Measurements from ENCODE around the gene URB2. TPM values are rescaled to one million over a fixed set of nuclear protein-coding genes. Genes with fewer than 3 reads are reported as not detected.
"Not testable (repeated sequence)": the region's sequence is repeated elsewhere in the genome, so short reads cannot be mapped to it uniquely, and the experiment has no call there.

URB2 gene
- total and polyA plus RNA-seq, 2 donors: 3.7 to 7.5 TPM

- Histone ChIP-seq H3K36me3 (ENCODE audit: control insufficient read depth in 2 of 2, insufficient read depth in 2 of 2, low read length in 1 of 2) (no peaks in the 10 kb centered on the region), H3K9me3 (ENCODE audit: control insufficient read depth in 2 of 2, insufficient read depth in 1 of 2, low read length in 1 of 2) (no peaks in the 10 kb centered on the region), H3K27ac (ENCODE audit: low read depth in 1 of 2, low read length in 1 of 2) (no peak overlapping the region), H3K4me3 (ENCODE audit: low read length in 2 of 2) (no peak overlapping the region), H3K27me3 (ENCODE audit: control insufficient read depth in 2 of 2, insufficient read depth in 1 of 2, low read length in 1 of 2) (no peaks in the 10 kb centered on the region), H3K4me1 (ENCODE audit: control insufficient read depth in 2 of 2, insufficient read depth in 2 of 2, low read length in 2 of 2) (peaks cover 4 to 12% of the 10 kb centered on the region in 2 donors)
- no peak for DNase-seq (ENCODE audit: low read depth in 6 of 9, low spot score in 9 of 9)
- 99% methylated on average over 2 of the region's 2 CpGs for WGBS
Measured at GRCh38 chr1:229621663-229622062, 4.4 kb upstream of the URB2 start.

- H3K9me3 ChIP-seq (ENCODE audit: control insufficient read depth in 2 of 2, insufficient read depth in 1 of 2, low read length in 1 of 2); H3K27me3 ChIP-seq (ENCODE audit: control insufficient read depth in 2 of 2, insufficient read depth in 1 of 2, low read length in 1 of 2); H3K27ac ChIP-seq (ENCODE audit: low read depth in 1 of 2, low read length in 1 of 2); H3K36me3 ChIP-seq (ENCODE audit: control insufficient read depth in 2 of 2, insufficient read depth in 2 of 2, low read length in 1 of 2); H3K4me3 ChIP-seq (ENCODE audit: low read length in 2 of 2): not testable (repeated sequence)
- 92% methylated on average over 10 of the region's 10 CpGs for WGBS
- peaks cover 4 to 14% of the 10 kb centered on the region in 2 donors for H3K4me1 ChIP-seq (ENCODE audit: control insufficient read depth in 2 of 2, insufficient read depth in 2 of 2, low read length in 2 of 2)
- DNase-seq (ENCODE audit: low read depth in 6 of 9, low spot score in 9 of 9): peak in 4 of 9 donors; percentile 11 to 47 (median 14)
Measured at GRCh38 chr1:229622641-229623120, 3.4 kb upstream of the URB2 start.

- Histone ChIP-seq H3K36me3 (ENCODE audit: control insufficient read depth in 2 of 2, insufficient read depth in 2 of 2, low read length in 1 of 2) (no peaks in the 10 kb centered on the region), H3K27me3 (ENCODE audit: control insufficient read depth in 2 of 2, insufficient read depth in 1 of 2, low read length in 1 of 2) (no peaks in the 10 kb centered on the region), H3K4me1 (ENCODE audit: control insufficient read depth in 2 of 2, insufficient read depth in 2 of 2, low read length in 2 of 2) (peaks cover 4 to 14% of the 10 kb centered on the region in 2 donors), H3K27ac (ENCODE audit: low read depth in 1 of 2, low read length in 1 of 2) (no peak overlapping the region), H3K9me3 (ENCODE audit: control insufficient read depth in 2 of 2, insufficient read depth in 1 of 2, low read length in 1 of 2) (no peaks in the 10 kb centered on the region), H3K4me3 (ENCODE audit: low read length in 2 of 2) (no peak overlapping the region)
- WGBS: 98% methylated on average over 5 of the region's 5 CpGs
- no peak for DNase-seq (ENCODE audit: low read depth in 6 of 9, low spot score in 9 of 9)
Measured at GRCh38 chr1:229623225-229623624, 2.8 kb upstream of the URB2 start.

GRCh38 chr1:229623838-229624237 lies 2.2 kb upstream of the URB2 start:
- 98% methylated on average over 1 of the region's 1 CpG for WGBS
- Histone ChIP-seq H3K4me1 (ENCODE audit: control insufficient read depth in 2 of 2, insufficient read depth in 2 of 2, low read length in 2 of 2) (peaks cover 4 to 14% of the 10 kb centered on the region in 2 donors), H3K27me3 (ENCODE audit: control insufficient read depth in 2 of 2, insufficient read depth in 1 of 2, low read length in 1 of 2) (no peaks in the 10 kb centered on the region), H3K4me3 (ENCODE audit: low read length in 2 of 2) (no peak overlapping the region), H3K36me3 (ENCODE audit: control insufficient read depth in 2 of 2, insufficient read depth in 2 of 2, low read length in 1 of 2) (no peaks in the 10 kb centered on the region), H3K9me3 (ENCODE audit: control insufficient read depth in 2 of 2, insufficient read depth in 1 of 2, low read length in 1 of 2) (no peaks in the 10 kb centered on the region), H3K27ac (ENCODE audit: low read depth in 1 of 2, low read length in 1 of 2) (no peak overlapping the region)
- DNase-seq (ENCODE audit: low read depth in 6 of 9, low spot score in 9 of 9): no peak

GRCh38 chr1:229624521-229625070 lies 1.5 kb upstream of the URB2 start:
- Histone ChIP-seq H3K9me3 (ENCODE audit: control insufficient read depth in 2 of 2, insufficient read depth in 1 of 2, low read length in 1 of 2) (no peaks in the 10 kb centered on the region), H3K4me1 (ENCODE audit: control insufficient read depth in 2 of 2, insufficient read depth in 2 of 2, low read length in 2 of 2) (peaks cover 4 to 14% of the 10 kb centered on the region in 2 donors), H3K27me3 (ENCODE audit: control insufficient read depth in 2 of 2, insufficient read depth in 1 of 2, low read length in 1 of 2) (no peaks in the 10 kb centered on the region), H3K27ac (ENCODE audit: low read depth in 1 of 2, low read length in 1 of 2) (peak overlapping the region in 1 of 2 donors; percentile 28), H3K4me3 (ENCODE audit: low read length in 2 of 2) (peak overlapping the region; percentile 71 to 72), H3K36me3 (ENCODE audit: control insufficient read depth in 2 of 2, insufficient read depth in 2 of 2, low read length in 1 of 2) (peaks cover 0 to under 1% of the 10 kb centered on the region in 2 donors)
- no peak for DNase-seq (ENCODE audit: low read depth in 6 of 9, low spot score in 9 of 9)
- 72% methylated on average over 9 of the region's 9 CpGs for WGBS

GRCh38 chr1:229625071-229625914 lies 754 bp upstream of the URB2 start:
- WGBS: under 1% methylated on average over 85 of the region's 86 CpGs
- DNase-seq (ENCODE audit: low read depth in 6 of 9, low spot score in 9 of 9): peak; percentile 13 to 63 (median 33)

GRCh38 chr1:229627003-229627402 lies 956 bp downstream of the URB2 start:
- H3K4me3 ChIP-seq (ENCODE audit: low read length in 2 of 2): peak overlapping the region; percentile 71 to 79
- DNase-seq (ENCODE audit: low read depth in 6 of 9, low spot score in 9 of 9): peak in 1 of 9 donors; percentile 9
- H3K36me3 ChIP-seq (ENCODE audit: control insufficient read depth in 2 of 2, insufficient read depth in 2 of 2, low read length in 1 of 2): peaks cover 0 to 13% of the 10 kb centered on the region in 2 donors
- no peaks in the 10 kb centered on the region for H3K9me3 ChIP-seq (ENCODE audit: control insufficient read depth in 2 of 2, insufficient read depth in 1 of 2, low read length in 1 of 2)
- H3K27me3 ChIP-seq (ENCODE audit: control insufficient read depth in 2 of 2, insufficient read depth in 1 of 2, low read length in 1 of 2): no peaks in the 10 kb centered on the region
- peaks cover 4 to 14% of the 10 kb centered on the region in 2 donors for H3K4me1 ChIP-seq (ENCODE audit: control insufficient read depth in 2 of 2, insufficient read depth in 2 of 2, low read length in 2 of 2)
- 9% methylated on average over 4 of the region's 4 CpGs for WGBS
- peak overlapping the region in 1 of 2 donors; percentile 82 for H3K27ac ChIP-seq (ENCODE audit: low read depth in 1 of 2, low read length in 1 of 2)

More at GRCh38 chr1:229625071-229625914, 754 bp upstream of the URB2 start:
- H3K27ac ChIP-seq (ENCODE audit: low read depth in 1 of 2, low read length in 1 of 2): peak overlapping the region; percentile 28 to 75
- H3K9me3 ChIP-seq (ENCODE audit: control insufficient read depth in 2 of 2, insufficient read depth in 1 of 2, low read length in 1 of 2): no peaks in the 10 kb centered on the region
- H3K27me3 ChIP-seq (ENCODE audit: control insufficient read depth in 2 of 2, insufficient read depth in 1 of 2, low read length in 1 of 2): no peaks in the 10 kb centered on the region
- H3K36me3 ChIP-seq (ENCODE audit: control insufficient read depth in 2 of 2, insufficient read depth in 2 of 2, low read length in 1 of 2): peaks cover 0 to 6% of the 10 kb centered on the region in 2 donors
- peaks cover 4 to 14% of the 10 kb centered on the region in 2 donors for H3K4me1 ChIP-seq (ENCODE audit: control insufficient read depth in 2 of 2, insufficient read depth in 2 of 2, low read length in 2 of 2)
- peak overlapping the region; percentile 71 to 72 for H3K4me3 ChIP-seq (ENCODE audit: low read length in 2 of 2)

GRCh38 chr1:229629261-229629660 lies 3.2 kb downstream of the URB2 start:
- WGBS: 98% methylated on average over 2 of the region's 2 CpGs
- Histone ChIP-seq H3K36me3 (ENCODE audit: control insufficient read depth in 2 of 2, insufficient read depth in 2 of 2, low read length in 1 of 2) (peaks cover 0 to 14% of the 10 kb centered on the region in 2 donors), H3K27me3 (ENCODE audit: control insufficient read depth in 2 of 2, insufficient read depth in 1 of 2, low read length in 1 of 2) (no peaks in the 10 kb centered on the region), H3K4me1 (ENCODE audit: control insufficient read depth in 2 of 2, insufficient read depth in 2 of 2, low read length in 2 of 2) (peaks cover 4 to 10% of the 10 kb centered on the region in 2 donors), H3K4me3 (ENCODE audit: low read length in 2 of 2) (no peak overlapping the region), H3K27ac (ENCODE audit: low read depth in 1 of 2, low read length in 1 of 2) (no peak overlapping the region), H3K9me3 (ENCODE audit: control insufficient read depth in 2 of 2, insufficient read depth in 1 of 2, low read length in 1 of 2) (no peaks in the 10 kb centered on the region)
- no peak for DNase-seq (ENCODE audit: low read depth in 6 of 9, low spot score in 9 of 9)

GRCh38 chr1:229631148-229631547 lies 5.1 kb downstream of the URB2 start:
- no peak for DNase-seq (ENCODE audit: low read depth in 6 of 9, low spot score in 9 of 9)
- Histone ChIP-seq H3K27ac (ENCODE audit: low read depth in 1 of 2, low read length in 1 of 2) (no peak overlapping the region), H3K4me1 (ENCODE audit: control insufficient read depth in 2 of 2, insufficient read depth in 2 of 2, low read length in 2 of 2) (peaks cover 0 to 4% of the 10 kb centered on the region in 2 donors), H3K9me3 (ENCODE audit: control insufficient read depth in 2 of 2, insufficient read depth in 1 of 2, low read length in 1 of 2) (no peaks in the 10 kb centered on the region), H3K27me3 (ENCODE audit: control insufficient read depth in 2 of 2, insufficient read depth in 1 of 2, low read length in 1 of 2) (no peaks in the 10 kb centered on the region), H3K36me3 (ENCODE audit: control insufficient read depth in 2 of 2, insufficient read depth in 2 of 2, low read length in 1 of 2) (peaks cover 14 to 28% of the 10 kb centered on the region in 2 donors), H3K4me3 (ENCODE audit: low read length in 2 of 2) (no peak overlapping the region)
- WGBS: 98% methylated on average over 3 of the region's 3 CpGs

Data from thymus (tissue), 11 donors.